HepG2 (cell line): Measurements from ENCODE around the gene TIGD6. TPM values are rescaled to one million over a fixed set of nuclear protein-coding genes. Genes with fewer than 3 reads are reported as not detected.

Experiments
- CREM ChIP-seq, 2 experiments: sonication (generic) in 1 of 2; formaldehyde crosslinking in 1 of 2; IDR thresholded peaks; 2 replicates each; pipeline versions ENCODE4 v1.4.0 to v1.6.1; 2016 to 2020; ENCODE audit warnings: antibody characterized with exemption in 1 of 2, mild to moderate bottlenecking in 1 of 2, missing genetic modification reagents in 1 of 2
- ELF1 ChIP-seq: sonication (generic); formaldehyde crosslinking; IDR thresholded peaks from 2 replicates; pipeline ENCODE4 v1.4.0; 2020; ENCODE audit warnings: missing genetic modification reagents
- FOXC1 ChIP-seq: sonication (generic); formaldehyde crosslinking; IDR thresholded peaks from 2 replicates; pipeline ENCODE4 v1.8.0; 2022; ENCODE audit warnings: mild to moderate bottlenecking, missing genetic modification reagents, borderline replicate concordance
- HNRNPK ChIP-seq: fragments of 200-400 bp; formaldehyde crosslinking; IDR thresholded peaks from 2 replicates; pipeline ENCODE4 v1.6.1; 2018; ENCODE audit warnings: low read length, low read depth, moderate library complexity, mild to moderate bottlenecking; ENCODE audit not compliant: poor library complexity, severe bottlenecking
- JDP2 ChIP-seq: sonication (generic); formaldehyde crosslinking; IDR thresholded peaks from 2 replicates; pipeline ENCODE4 v1.8.1; 2022; ENCODE audit warnings: missing genetic modification reagents, borderline replicate concordance
- KDM2A ChIP-seq: sonication (generic); formaldehyde crosslinking; IDR thresholded peaks from 2 replicates; pipeline ENCODE4 v1.4.0; 2020; ENCODE audit warnings: low read depth, missing genetic modification reagents, borderline replicate concordance
- ONECUT2 ChIP-seq: sonication (generic); formaldehyde crosslinking; IDR thresholded peaks from 2 replicates; pipeline ENCODE4 v1.4.0; 2020; ENCODE audit warnings: missing genetic modification reagents
- REL ChIP-seq: sonication (generic); formaldehyde crosslinking; conservative IDR thresholded peaks from 2 replicates; pipeline ENCODE4 v1.8.0; 2022; ENCODE audit warnings: mild to moderate bottlenecking, missing genetic modification reagents, moderate library complexity
- RORA ChIP-seq: sonication (generic); formaldehyde crosslinking; IDR thresholded peaks from 2 replicates; pipeline ENCODE4 v1.5.0; 2020; ENCODE audit warnings: mild to moderate bottlenecking, missing genetic modification reagents, moderate library complexity
- SALL1 ChIP-seq: sonication (generic); formaldehyde crosslinking; IDR thresholded peaks from 2 replicates; pipeline ENCODE4 v1.8.0; 2022; ENCODE audit warnings: mild to moderate bottlenecking, missing genetic modification reagents
- SNAPC2 ChIP-seq: sonication (generic); formaldehyde crosslinking; IDR thresholded peaks from 2 replicates; pipeline ENCODE4 v1.8.1; 2022; ENCODE audit warnings: mild to moderate bottlenecking, missing genetic modification reagents
- TOPORS ChIP-seq: sonication (generic); formaldehyde crosslinking; IDR thresholded peaks from 2 replicates; pipeline ENCODE4 v1.8.0; 2023; ENCODE audit warnings: mild to moderate bottlenecking, missing genetic modification reagents
- ZC3H4 ChIP-seq: sonication (generic); formaldehyde crosslinking; IDR thresholded peaks from 2 replicates; pipeline ENCODE4 v1.4.0; 2020; ENCODE audit warnings: missing genetic modification reagents, borderline replicate concordance
- ZNF75D ChIP-seq: sonication (generic); formaldehyde crosslinking; IDR thresholded peaks from 2 replicates; pipeline ENCODE4 v1.8.1; 2023; ENCODE audit warnings: missing genetic modification reagents, mild to moderate bottlenecking, borderline replicate concordance
- polyA plus RNA-seq, 8 experiments: library from polyadenylated mRNA; depleted of rRNA in 3 of 8; stranded (reverse) in 7 of 8; unstranded in 1 of 8; fragments of >200 nt; fragmentation: Illumina TruSeq in 4 of 8; extraction: Trizol in 4 of 8; gene quantifications; 2 replicates each; pipeline versions ENCODE4 v1.2.1 to v1.2.3, GENCODE V29; 2011 to 2016; ENCODE audit warnings: low read depth in 4 of 8, missing spikeins in 1 of 8, mixed read lengths in 1 of 8; ENCODE audit not compliant: insufficient read depth in 1 of 8
- total RNA-seq, 5 experiments: library from RNA; depleted of rRNA; stranded (reverse); fragments of >200 nt; fragmentation: Illumina TruSeq; extraction: Trizol; gene quantifications; 2 replicates each; pipeline ENCODE4 v1.2.3, GENCODE V29; 2016; ENCODE audit warnings: low read depth in 1 of 5
- TF ChIP-seq, protein P1 (sequence below): sonication (generic); formaldehyde crosslinking; IDR thresholded peaks from 2 replicates; pipeline ENCODE4 v1.4.0; 2020; ENCODE audit warnings: missing genetic modification reagents
- TF ChIP-seq, protein P2 (sequence below): sonication (generic); formaldehyde crosslinking; IDR thresholded peaks from 2 replicates; pipeline ENCODE4 v1.8.1; 2023; ENCODE audit warnings: mild to moderate bottlenecking, inconsistent platforms, moderate library complexity, missing genetic modification reagents, borderline replicate concordance
- TF ChIP-seq, protein P3 (sequence below): IDR thresholded peaks from 2 replicates; pipeline ENCODE4 v1.6.1; 2016; ENCODE audit warnings: missing genetic modification reagents, missing compliant biosample characterization
- TF ChIP-seq, protein P4 (sequence below): sonication (generic); formaldehyde crosslinking; IDR thresholded peaks from 2 replicates; pipeline ENCODE4 v1.5.0; 2020; ENCODE audit warnings: mild to moderate bottlenecking, missing genetic modification reagents
- TF ChIP-seq, protein P5 (sequence below): sonication (generic); formaldehyde crosslinking; IDR thresholded peaks from 2 replicates; pipeline ENCODE4 v1.9.0; 2021; ENCODE audit warnings: missing genetic modification reagents, mild to moderate bottlenecking, borderline replicate concordance
- TF ChIP-seq, protein P6 (sequence below): sonication (generic); formaldehyde crosslinking; IDR thresholded peaks from 2 replicates; pipeline ENCODE4 v1.5.1; 2020; ENCODE audit warnings: missing genetic modification reagents, mild to moderate bottlenecking, borderline replicate concordance

Gene TIGD6
- total and polyA plus RNA-seq, 2 of the 13 experiments (the other 11 are each of a cell fraction or from before 2014, with no cell fraction given), result 2.1 to 2.9 TPM

DNA sequence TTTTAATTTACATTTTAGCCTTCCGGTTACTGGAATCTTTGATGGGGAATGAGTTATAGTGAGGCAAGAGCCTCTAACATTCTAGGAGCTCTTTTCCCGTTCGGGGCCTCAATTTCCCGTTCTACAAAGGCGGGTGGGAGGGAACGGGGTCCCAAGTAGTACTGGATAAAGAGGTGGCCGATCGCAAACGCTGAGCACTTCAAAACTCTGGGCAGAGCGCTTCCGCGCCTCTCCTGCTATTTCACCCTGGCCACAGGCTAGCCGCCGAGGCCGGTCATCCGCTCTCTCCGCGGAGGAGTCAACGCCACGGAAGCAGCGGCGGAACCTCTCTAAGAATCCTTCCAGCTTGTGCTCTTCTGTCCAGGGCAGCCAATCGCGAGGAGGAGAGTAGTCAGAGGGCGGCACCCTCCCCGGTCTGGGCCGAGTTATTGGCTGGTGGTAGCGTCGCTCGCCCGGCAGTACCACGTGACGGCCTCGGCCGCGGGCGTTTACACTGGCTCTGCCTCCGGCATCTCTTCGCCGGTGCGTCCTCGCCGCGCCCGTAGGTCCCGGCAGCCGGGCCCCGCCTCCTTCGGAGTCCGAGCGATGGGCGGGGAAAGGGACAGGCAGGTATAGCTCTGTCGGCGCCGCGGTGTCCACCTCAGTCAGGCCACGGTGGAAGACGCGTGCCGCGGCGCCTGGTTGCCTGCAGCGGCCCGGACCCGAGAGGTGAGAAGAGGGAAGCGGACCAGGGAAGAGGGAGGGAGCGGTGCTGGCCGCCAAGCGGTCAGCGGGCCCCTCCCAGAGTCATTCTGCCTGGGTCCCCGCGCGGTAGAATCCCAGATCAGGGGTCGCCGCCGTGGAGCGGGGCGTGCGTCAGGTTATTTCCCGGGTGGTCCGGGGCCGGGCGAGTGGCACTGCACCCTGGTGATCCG, 39.9 kb downstream of the TIGD6 start, which contains the start of gene SLC26A2 (continued):
- TF ChIP-seq ZNF75D (CRISPR knock-in tag) (no peak), CREM (IDR thresholded peaks at IDR 0.05) (peak; percentile 54), CREM (CRISPR knock-in tag; IDR thresholded peaks at IDR 0.05) (no peak), SALL1 (CRISPR knock-in tag) (peak; percentile 77), RORA (CRISPR knock-in tag) (peak; percentile 18; the same call in 1 of the 2 replicates), JDP2 (CRISPR knock-in tag) (no peak), HNRNPK (no peak), SNAPC2 (0 out of 2 replicates have a peak, but pooled peaks have one; percentile 54), ELF1 (CRISPR knock-in tag) (peak; percentile 52), FOXC1 (CRISPR knock-in tag) (peak; percentile 71), KDM2A (CRISPR knock-in tag) (peak; percentile 85), TOPORS (no peak), REL (0 out of 2 replicates have a peak, but pooled peaks have one; percentile 31), ONECUT2 (CRISPR knock-in tag) (no peak), ZC3H4 (CRISPR knock-in tag) (no peak)
- TF ChIP-seq, protein P1, sequence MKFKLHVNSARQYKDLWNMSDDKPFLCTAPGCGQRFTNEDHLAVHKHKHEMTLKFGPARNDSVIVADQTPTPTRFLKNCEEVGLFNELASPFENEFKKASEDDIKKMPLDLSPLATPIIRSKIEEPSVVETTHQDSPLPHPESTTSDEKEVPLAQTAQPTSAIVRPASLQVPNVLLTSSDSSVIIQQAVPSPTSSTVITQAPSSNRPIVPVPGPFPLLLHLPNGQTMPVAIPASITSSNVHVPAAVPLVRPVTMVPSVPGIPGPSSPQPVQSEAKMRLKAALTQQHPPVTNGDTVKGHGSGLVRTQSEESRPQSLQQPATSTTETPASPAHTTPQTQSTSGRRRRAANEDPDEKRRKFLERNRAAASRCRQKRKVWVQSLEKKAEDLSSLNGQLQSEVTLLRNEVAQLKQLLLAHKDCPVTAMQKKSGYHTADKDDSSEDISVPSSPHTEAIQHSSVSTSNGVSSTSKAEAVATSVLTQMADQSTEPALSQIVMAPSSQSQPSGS (CRISPR knock-in tag), result 0 out of 2 replicates have a peak, but pooled peaks have one; percentile 20
- TF ChIP-seq, protein P2, sequence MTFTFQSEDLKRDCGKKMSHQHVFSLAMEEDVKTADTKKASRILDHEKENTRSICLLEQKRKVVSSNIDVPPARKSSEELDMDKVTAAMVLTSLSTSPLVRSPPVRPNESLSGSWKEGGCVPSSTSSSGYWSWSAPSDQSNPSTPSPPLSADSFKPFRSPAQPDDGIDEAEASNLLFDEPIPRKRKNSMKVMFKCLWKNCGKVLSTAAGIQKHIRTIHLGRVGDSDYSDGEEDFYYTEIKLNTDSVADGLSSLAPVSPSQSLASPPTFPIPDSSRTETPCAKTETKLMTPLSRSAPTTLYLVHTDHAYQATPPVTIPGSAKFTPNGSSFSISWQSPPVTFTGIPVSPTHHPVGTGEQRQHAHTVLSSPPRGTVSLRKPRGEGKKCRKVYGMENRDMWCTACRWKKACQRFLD (CRISPR knock-in tag), result no peak; the same call in 1 of the 2 replicates
- TF ChIP-seq, protein P3, sequence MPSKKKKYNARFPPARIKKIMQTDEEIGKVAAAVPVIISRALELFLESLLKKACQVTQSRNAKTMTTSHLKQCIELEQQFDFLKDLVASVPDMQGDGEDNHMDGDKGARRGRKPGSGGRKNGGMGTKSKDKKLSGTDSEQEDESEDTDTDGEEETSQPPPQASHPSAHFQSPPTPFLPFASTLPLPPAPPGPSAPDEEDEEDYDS (CRISPR knock-in tag), result peak; percentile 95
- TF ChIP-seq, protein P4, sequence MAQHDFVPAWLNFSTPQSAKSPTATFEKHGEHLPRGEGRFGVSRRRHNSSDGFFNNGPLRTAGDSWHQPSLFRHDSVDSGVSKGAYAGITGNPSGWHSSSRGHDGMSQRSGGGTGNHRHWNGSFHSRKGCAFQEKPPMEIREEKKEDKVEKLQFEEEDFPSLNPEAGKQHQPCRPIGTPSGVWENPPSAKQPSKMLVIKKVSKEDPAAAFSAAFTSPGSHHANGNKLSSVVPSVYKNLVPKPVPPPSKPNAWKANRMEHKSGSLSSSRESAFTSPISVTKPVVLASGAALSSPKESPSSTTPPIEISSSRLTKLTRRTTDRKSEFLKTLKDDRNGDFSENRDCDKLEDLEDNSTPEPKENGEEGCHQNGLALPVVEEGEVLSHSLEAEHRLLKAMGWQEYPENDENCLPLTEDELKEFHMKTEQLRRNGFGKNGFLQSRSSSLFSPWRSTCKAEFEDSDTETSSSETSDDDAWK (CRISPR knock-in tag), result no peak
- TF ChIP-seq, protein P5, sequence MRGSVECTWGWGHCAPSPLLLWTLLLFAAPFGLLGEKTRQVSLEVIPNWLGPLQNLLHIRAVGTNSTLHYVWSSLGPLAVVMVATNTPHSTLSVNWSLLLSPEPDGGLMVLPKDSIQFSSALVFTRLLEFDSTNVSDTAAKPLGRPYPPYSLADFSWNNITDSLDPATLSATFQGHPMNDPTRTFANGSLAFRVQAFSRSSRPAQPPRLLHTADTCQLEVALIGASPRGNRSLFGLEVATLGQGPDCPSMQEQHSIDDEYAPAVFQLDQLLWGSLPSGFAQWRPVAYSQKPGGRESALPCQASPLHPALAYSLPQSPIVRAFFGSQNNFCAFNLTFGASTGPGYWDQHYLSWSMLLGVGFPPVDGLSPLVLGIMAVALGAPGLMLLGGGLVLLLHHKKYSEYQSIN, result no peak
- TF ChIP-seq, protein P6, sequence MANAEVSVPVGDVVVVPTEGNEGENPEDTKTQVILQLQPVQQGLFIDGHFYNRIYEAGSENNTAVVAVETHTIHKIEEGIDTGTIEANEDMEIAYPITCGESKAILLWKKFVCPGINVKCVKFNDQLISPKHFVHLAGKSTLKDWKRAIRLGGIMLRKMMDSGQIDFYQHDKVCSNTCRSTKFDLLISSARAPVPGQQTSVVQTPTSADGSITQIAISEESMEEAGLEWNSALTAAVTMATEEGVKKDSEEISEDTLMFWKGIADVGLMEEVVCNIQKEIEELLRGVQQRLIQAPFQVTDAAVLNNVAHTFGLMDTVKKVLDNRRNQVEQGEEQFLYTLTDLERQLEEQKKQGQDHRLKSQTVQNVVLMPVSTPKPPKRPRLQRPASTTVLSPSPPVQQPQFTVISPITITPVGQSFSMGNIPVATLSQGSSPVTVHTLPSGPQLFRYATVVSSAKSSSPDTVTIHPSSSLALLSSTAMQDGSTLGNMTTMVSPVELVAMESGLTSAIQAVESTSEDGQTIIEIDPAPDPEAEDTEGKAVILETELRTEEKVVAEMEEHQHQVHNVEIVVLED, result peak; percentile 72; the same call in 1 of the 2 replicates
